Astrocyte (in vitro differentiated cells and primary cell): Measurements from ENCODE around the gene FOXK2.

Source experiments
- EZH2 ChIP-seq: IDR thresholded peaks from 2 replicates; pipeline ENCODE4 v1.6.1; 2012; ENCODE audit warnings: mild to moderate bottlenecking, low read length, inconsistent platforms; ENCODE audit not compliant: insufficient read depth
- TF ChIP-seq, protein P1 (sequence below): IDR thresholded peaks from 2 replicates; pipeline ENCODE4 v1.5.1; 2011; ENCODE audit warnings: low read depth, mild to moderate bottlenecking, inconsistent platforms, low read length, moderate library complexity; ENCODE audit not compliant: insufficient read depth

DNA sequence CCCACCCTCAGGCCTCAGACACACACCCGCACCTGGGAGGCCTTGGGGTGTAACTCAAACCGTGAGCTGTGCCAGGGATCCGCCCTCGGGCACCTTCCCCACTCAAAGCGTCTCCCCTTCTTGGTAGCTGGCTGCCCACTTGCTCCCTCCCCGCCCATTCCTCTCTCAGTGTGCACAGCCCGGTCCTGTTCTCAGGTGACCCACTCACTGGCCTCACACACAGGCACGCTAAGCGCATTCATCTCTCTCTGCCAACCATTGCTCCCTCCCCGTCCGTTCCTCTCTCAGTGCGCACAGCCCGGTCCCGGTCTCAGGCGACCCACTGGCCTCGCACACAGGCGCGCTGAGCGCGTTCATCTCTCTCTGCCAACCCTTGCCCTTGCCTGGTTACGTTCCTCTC is 107.9 kb downstream of the FOXK2 start:
- TF ChIP-seq, protein P1, sequence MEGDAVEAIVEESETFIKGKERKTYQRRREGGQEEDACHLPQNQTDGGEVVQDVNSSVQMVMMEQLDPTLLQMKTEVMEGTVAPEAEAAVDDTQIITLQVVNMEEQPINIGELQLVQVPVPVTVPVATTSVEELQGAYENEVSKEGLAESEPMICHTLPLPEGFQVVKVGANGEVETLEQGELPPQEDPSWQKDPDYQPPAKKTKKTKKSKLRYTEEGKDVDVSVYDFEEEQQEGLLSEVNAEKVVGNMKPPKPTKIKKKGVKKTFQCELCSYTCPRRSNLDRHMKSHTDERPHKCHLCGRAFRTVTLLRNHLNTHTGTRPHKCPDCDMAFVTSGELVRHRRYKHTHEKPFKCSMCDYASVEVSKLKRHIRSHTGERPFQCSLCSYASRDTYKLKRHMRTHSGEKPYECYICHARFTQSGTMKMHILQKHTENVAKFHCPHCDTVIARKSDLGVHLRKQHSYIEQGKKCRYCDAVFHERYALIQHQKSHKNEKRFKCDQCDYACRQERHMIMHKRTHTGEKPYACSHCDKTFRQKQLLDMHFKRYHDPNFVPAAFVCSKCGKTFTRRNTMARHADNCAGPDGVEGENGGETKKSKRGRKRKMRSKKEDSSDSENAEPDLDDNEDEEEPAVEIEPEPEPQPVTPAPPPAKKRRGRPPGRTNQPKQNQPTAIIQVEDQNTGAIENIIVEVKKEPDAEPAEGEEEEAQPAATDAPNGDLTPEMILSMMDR: no peak
- TF ChIP-seq EZH2: no peak
